SJCRH30 (cell line): ENCODE measurements around the gene SLC44A4. TPM values are rescaled to one million over a fixed set of nuclear protein-coding genes. Genes with fewer than 3 reads are reported as not detected.
"Not testable (repeated sequence)": the region's sequence is repeated elsewhere in the genome, so short reads cannot be mapped to it uniquely, and the experiment has no call there.

ENCODE experiments used
- DNase-seq, 2 experiments: peaks; one replicate each; pipeline ENCODE4 v3.0.0-alpha.2; 2015 to 2020
- H3K27ac ChIP-seq: fragments of 250-450 bp; sonication (Bioruptor Pico); 2 replicates; pipeline ENCODE4 v1.5.1; 2020; ENCODE audit warnings: mild to moderate bottlenecking, moderate library complexity
- H3K27me3 ChIP-seq: fragments of 250-450 bp; sonication (Bioruptor Pico); 2 replicates; pipeline ENCODE4 v1.5.1; 2020; ENCODE audit warnings: mild to moderate bottlenecking, moderate library complexity
- H3K36me3 ChIP-seq: fragments of 250-450 bp; sonication (Bioruptor Pico); 2 replicates; pipeline ENCODE4 v1.5.1; 2020; ENCODE audit warnings: mild to moderate bottlenecking, moderate library complexity
- H3K4me1 ChIP-seq: fragments of 250-450 bp; sonication (Bioruptor Pico); 2 replicates; pipeline ENCODE4 v1.5.1; 2020; ENCODE audit warnings: mild to moderate bottlenecking, moderate library complexity
- H3K4me3 ChIP-seq: fragments of 250-450 bp; sonication (Bioruptor Pico); 2 replicates; pipeline ENCODE4 v1.5.1; 2020; ENCODE audit warnings: mild to moderate bottlenecking, moderate library complexity
- H3K9me3 ChIP-seq: fragments of 250-450 bp; sonication (Bioruptor Pico); replicated peaks from 2 replicates; pipeline ENCODE4 v1.5.1; 2020; ENCODE audit warnings: mild to moderate bottlenecking, moderate library complexity
- total RNA-seq: library from RNA; depleted of rRNA; stranded (reverse); fragments of >200 nt; shearing (Covaris generic); gene quantifications from 2 replicates; pipeline ENCODE4 v1.2.3, GENCODE V29; 2014

The SLC44A4 gene
- total RNA-seq, 1 experiment from 2014 or later: 0.12 TPM

GRCh38 chr6:31862344-31863235 lies 16.2 kb downstream of the SLC44A4 start, which contains the start of gene NEU1:
NEU1 (minus strand) TSS chr6:31862821; CDS start chr6:31862776, 45 bp downstream.
- H3K4me1 ChIP-seq: 0 out of 2 replicates have a peak, but pooled peaks cover 4% of the 10 kb centered on the region
- H3K36me3 ChIP-seq: no peaks in the 10 kb centered on the region
- no peaks in the 10 kb centered on the region for H3K9me3 ChIP-seq
- peak within 1 kb of the TSS; percentile 61 for H3K4me3 ChIP-seq
- peak; percentile 100 for DNase-seq
- H3K27me3 ChIP-seq: no peaks in the 10 kb centered on the region; the same call in 1 of the 2 replicates
- peak within 1 kb of the TSS; percentile 34 for H3K27ac ChIP-seq

DNA sequence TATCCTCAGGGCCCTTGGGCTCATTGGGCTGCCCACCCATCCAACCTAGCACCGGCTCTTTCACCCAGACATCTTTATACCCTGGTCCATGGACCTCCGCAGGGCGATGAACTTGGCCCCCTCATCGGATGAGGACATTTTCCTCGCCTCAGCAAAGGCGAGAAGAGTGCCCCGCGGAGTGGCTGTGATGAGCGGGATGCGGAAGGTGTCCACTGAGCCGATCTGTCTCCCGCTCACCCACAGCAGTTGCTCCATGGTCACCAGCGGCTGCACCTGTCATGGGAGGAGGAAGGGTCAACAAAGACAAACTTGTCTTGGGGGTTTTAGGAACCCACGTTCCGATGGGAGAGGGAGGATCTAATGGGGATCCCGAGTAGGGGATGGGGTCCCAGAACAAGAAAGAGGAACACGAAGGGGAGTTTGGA lies 16.9 kb downstream of the SLC44A4 start:
- H3K4me3 ChIP-seq: peak overlapping the region; percentile 61
- H3K4me1 ChIP-seq: 0 out of 2 replicates have a peak, but pooled peaks cover 4% of the 10 kb centered on the region
- no peak for DNase-seq
- H3K27ac ChIP-seq: no peak overlapping the region
- H3K36me3 ChIP-seq: no peaks in the 10 kb centered on the region
- H3K27me3 ChIP-seq: no peaks in the 10 kb centered on the region; the same call in 1 of the 2 replicates
- H3K9me3 ChIP-seq: no peaks in the 10 kb centered on the region

DNA sequence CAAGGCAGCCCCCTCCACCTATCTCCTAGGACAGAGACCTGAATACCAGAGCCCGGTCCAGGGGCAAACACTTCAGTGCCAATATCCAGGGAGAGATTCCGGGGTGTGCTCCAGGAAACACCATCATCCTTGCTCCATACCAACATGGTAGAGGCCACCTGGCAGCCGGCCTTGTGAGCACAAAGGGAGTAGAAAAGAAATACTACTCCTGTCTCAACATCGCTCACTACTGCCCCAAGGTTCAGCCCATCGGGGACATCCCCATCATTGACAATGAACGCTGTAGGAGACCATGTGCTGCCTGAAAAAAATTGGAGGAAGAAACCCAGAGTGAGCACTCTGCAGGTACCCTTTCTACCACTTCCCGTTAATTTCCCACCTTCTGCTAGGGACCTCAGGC lies 17.6 kb downstream of the SLC44A4 start:
- no peak overlapping the region for H3K4me3 ChIP-seq

GRCh38 chr6:31860349-31860748 lies 18.4 kb downstream of the SLC44A4 start:
- no peak for DNase-seq
- Histone ChIP-seq H3K36me3 (no peaks in the 10 kb centered on the region), H3K9me3 (no peaks in the 10 kb centered on the region), H3K4me1 (0 out of 2 replicates have a peak, but pooled peaks cover 4% of the 10 kb centered on the region), H3K4me3 (no peak overlapping the region), H3K27ac (no peak overlapping the region), H3K27me3 (no peaks in the 10 kb centered on the region)

More for the DNA sequence above, 17.6 kb downstream of the SLC44A4 start:
- H3K4me1 ChIP-seq: 0 out of 2 replicates have a peak, but pooled peaks cover 4% of the 10 kb centered on the region
- H3K36me3 ChIP-seq: no peaks in the 10 kb centered on the region
- DNase-seq: no peak
- no peaks in the 10 kb centered on the region for H3K9me3 ChIP-seq
- H3K27ac ChIP-seq: no peak overlapping the region
- no peaks in the 10 kb centered on the region; the same call in 1 of the 2 replicates for H3K27me3 ChIP-seq

GRCh38 chr6:31859923-31860322 lies 18.9 kb downstream of the SLC44A4 start:
- DNase-seq: no peak
- no peaks in the 10 kb centered on the region for H3K9me3 ChIP-seq
- no peak overlapping the region for H3K4me3 ChIP-seq
- no peaks in the 10 kb centered on the region for H3K36me3 ChIP-seq
- H3K27me3 ChIP-seq: no peaks in the 10 kb centered on the region
- H3K4me1 ChIP-seq: 0 out of 2 replicates have a peak, but pooled peaks cover 4% of the 10 kb centered on the region
- no peak overlapping the region for H3K27ac ChIP-seq

DNA sequence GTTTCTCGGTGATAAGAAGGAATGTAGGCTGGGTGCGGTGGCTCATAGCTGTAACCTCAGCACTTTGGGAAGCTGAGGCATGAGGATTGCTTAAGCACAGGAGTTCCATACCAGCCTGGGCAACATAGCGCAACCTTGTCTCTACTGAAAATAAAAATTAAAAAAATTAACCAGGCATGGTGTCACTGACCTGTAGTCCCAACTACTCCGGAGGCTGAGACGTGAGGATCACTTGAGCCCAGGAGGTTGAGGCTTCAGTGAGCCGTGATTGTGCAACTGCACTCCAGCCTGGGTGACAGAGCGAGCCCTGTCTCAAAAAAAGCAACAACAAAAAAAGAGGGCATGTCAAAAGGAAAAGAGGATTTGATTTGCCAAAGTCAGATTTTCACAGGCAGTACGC lies 20.1 kb downstream of the SLC44A4 start:
- H3K27me3 ChIP-seq: no peaks in the 10 kb centered on the region
- no peak for DNase-seq

DNA sequence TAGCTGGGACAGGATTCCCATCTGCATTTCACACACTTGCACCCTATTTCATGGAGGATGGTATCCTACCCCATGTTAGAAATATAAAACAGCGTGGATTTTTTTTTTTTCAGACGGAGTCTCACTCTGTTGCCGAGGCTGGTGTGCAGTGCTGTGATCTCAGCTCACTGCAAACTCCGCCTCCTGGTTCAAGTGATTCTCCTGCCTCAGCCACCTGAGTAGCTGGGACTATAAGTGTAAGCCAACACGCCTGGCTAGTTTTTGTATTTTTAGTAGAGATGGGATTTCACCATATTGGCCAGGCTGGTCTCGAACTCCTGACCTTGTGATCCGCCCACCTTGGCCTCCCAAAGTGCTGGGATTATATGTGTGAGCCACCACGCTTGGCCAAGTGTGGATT lies 21.0 kb downstream of the SLC44A4 start:
- H3K27ac ChIP-seq, H3K36me3 ChIP-seq, H3K9me3 ChIP-seq, H3K4me1 ChIP-seq, H3K27me3 ChIP-seq, DNase-seq, H3K4me3 ChIP-seq: not testable (repeated sequence)

More for the DNA sequence above, 20.1 kb downstream of the SLC44A4 start:
- no peaks in the 10 kb centered on the region for H3K36me3 ChIP-seq
- no peak overlapping the region for H3K4me3 ChIP-seq
- H3K9me3 ChIP-seq: no peaks in the 10 kb centered on the region
- no peak overlapping the region for H3K27ac ChIP-seq
- no peaks in the 10 kb centered on the region for H3K4me1 ChIP-seq

DNA sequence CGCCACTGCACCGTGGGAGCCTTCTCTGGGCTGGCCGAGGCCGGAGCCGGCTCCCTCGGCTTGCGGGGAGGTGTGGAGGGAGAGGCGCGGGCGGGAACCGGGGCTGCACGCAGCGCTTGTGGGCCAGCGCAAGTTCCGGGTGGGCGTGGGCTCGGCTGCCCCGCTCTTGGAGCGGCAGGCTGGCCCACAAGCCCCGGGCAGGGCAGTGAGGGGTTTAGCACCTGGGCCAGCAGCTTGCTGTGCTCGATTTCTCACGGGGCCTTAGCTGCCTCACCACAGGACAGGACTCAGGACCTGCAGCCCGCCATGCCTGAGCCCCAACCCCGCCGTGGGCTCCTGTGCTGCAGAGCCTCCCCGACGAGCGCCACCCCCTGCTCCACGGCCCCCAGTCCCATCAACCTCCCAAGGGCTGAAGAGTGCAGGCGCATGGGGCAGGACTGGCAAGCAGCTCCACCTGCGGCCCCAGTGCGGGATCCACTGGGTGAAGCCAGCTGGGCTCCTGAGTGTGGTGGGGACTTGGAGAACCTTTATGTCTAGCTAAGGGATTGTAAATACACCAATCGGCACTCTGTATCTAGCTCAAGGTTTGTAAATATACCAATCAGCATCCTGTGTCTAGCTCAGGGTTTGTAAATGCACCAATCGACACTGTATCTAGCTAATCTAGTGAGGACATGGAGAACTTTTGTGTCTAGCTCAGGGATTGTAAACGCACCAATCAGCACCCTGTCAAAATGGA lies 26.6 kb downstream of the SLC44A4 start:
- H3K4me1 ChIP-seq, DNase-seq, H3K9me3 ChIP-seq, H3K27me3 ChIP-seq, H3K36me3 ChIP-seq, H3K4me3 ChIP-seq, H3K27ac ChIP-seq: not testable (repeated sequence)

- Histone ChIP-seq H3K9me3 (no peaks in the 10 kb centered on the region), H3K36me3 (no peaks in the 10 kb centered on the region)
- no peak for DNase-seq
Observed at GRCh38 chr6:31851485-31851832, 27.3 kb downstream of the SLC44A4 start.

GRCh38 chr6:31850765-31851484 lies 27.9 kb downstream of the SLC44A4 start:
- Histone ChIP-seq H3K9me3 (no peaks in the 10 kb centered on the region), H3K4me1 (no peaks in the 10 kb centered on the region), H3K4me3 (no peak overlapping the region), H3K27ac (no peak overlapping the region), H3K27me3 (no peaks in the 10 kb centered on the region), H3K36me3 (no peaks in the 10 kb centered on the region)
- no peak for DNase-seq

More at GRCh38 chr6:31851485-31851832, 27.3 kb downstream of the SLC44A4 start:
- no peak overlapping the region for H3K27ac ChIP-seq
- H3K27me3 ChIP-seq: no peaks in the 10 kb centered on the region
- no peak overlapping the region for H3K4me3 ChIP-seq
- H3K4me1 ChIP-seq: no peaks in the 10 kb centered on the region

GRCh38 chr6:31847276-31847978 lies 31.4 kb downstream of the SLC44A4 start:
- DNase-seq: no peak
- H3K9me3 ChIP-seq: no peaks in the 10 kb centered on the region
- H3K27me3 ChIP-seq: no peaks in the 10 kb centered on the region
- no peak overlapping the region for H3K4me3 ChIP-seq
- no peak overlapping the region for H3K27ac ChIP-seq
- H3K4me1 ChIP-seq: no peaks in the 10 kb centered on the region
- no peaks in the 10 kb centered on the region for H3K36me3 ChIP-seq

DNA sequence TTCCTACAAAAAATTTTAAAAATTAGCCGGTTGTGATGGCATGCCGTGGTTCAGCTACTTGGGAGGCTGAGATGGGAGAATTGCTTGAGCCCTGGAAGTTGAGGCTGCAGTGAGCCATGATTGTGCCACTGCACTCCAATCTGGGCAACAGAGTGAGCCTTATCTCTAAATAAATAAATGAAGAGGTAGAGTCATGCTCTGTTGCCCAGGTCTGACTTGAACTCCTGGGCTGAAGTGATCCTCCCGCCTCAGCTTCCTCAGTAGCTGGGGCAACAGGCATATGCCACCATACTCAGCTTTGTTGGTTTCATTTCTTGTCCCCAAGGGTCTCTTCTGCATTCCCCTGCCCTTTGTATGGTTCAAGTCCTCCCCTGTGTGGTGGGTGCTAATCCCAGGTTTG lies 34.3 kb downstream of the SLC44A4 start:
- no peak for DNase-seq
- H3K36me3 ChIP-seq: peaks cover 14% of the 10 kb centered on the region
- H3K27ac ChIP-seq: no peak overlapping the region
- no peak overlapping the region for H3K4me3 ChIP-seq
- no peaks in the 10 kb centered on the region for H3K27me3 ChIP-seq
- no peaks in the 10 kb centered on the region for H3K4me1 ChIP-seq
- H3K9me3 ChIP-seq: no peaks in the 10 kb centered on the region

- no peak for DNase-seq
- H3K27me3 ChIP-seq: no peaks in the 10 kb centered on the region
- H3K4me1 ChIP-seq: peaks cover 5% of the 10 kb centered on the region
- no peak overlapping the region for H3K4me3 ChIP-seq
- H3K9me3 ChIP-seq: no peaks in the 10 kb centered on the region
- peaks cover 39% of the 10 kb centered on the region for H3K36me3 ChIP-seq
- no peak overlapping the region for H3K27ac ChIP-seq
Observed at GRCh38 chr6:31842053-31842452, 36.7 kb downstream of the SLC44A4 start.

- H3K36me3 ChIP-seq: peaks cover 51% of the 10 kb centered on the region
- H3K4me3 ChIP-seq, DNase-seq, H3K27ac ChIP-seq, H3K4me1 ChIP-seq, H3K27me3 ChIP-seq, H3K9me3 ChIP-seq: not testable (repeated sequence)
Observed at GRCh38 chr6:31839779-31840126, 39.0 kb downstream of the SLC44A4 start.
